GM03348 (cell line): ENCODE measurements around the gene RAPH1.
"Not testable (repeated sequence)": the region's sequence is repeated elsewhere in the genome, so short reads cannot be mapped to it uniquely, and the experiment has no call there.

ENCODE experiments used
- DNase-seq: peaks from one replicate; pipeline ENCODE4 v3.0.0; 2012; ENCODE audit warnings: low spot score

The RAPH1 gene

GRCh38 chr2:203429643-203430042 is 105.5 kb downstream of the RAPH1 start:
- not testable (repeated sequence) for DNase-seq

DNA sequence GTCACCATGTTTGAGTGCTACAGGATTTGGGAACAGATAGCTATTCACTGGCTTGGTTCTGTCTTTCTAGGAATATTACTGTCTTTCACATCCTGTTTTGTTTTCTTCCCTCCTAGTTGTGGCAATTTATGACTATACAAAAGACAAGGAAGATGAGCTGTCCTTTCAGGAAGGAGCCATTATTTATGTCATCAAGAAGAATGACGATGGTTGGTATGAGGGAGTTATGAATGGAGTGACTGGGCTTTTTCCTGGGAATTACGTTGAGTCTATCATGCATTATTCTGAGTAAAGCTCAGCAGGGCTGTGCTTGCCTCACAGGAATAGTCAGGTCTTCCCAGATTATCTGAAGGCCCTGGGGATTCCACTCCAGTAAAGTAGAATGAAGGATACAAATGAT is 108.0 kb downstream of the RAPH1 start:
- peak; percentile 54 for DNase-seq

DNA sequence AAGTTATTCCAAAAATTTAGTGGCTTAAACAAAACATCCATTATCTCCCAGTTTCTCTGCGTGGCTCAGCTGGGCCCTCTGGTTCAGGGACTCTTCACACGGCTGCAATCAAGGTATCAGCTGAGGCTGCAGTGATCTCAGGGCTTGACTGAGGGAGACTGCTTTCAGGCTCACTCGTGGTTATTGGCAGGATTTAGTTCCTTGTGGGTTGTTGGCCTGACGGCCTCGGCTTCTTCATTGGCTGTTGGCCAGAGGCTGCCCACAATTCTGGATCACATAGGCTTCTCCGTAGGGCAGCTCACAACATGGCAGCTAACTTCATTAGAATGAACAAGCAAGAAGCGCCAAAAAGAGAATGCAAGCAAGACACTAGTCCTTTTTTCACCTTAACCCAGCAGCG is 116.8 kb downstream of the RAPH1 start:
- DNase-seq, result no peak

- DNase-seq, result no peak
Measured at GRCh38 chr2:203413796-203414195, 121.3 kb downstream of the RAPH1 start.

DNA sequence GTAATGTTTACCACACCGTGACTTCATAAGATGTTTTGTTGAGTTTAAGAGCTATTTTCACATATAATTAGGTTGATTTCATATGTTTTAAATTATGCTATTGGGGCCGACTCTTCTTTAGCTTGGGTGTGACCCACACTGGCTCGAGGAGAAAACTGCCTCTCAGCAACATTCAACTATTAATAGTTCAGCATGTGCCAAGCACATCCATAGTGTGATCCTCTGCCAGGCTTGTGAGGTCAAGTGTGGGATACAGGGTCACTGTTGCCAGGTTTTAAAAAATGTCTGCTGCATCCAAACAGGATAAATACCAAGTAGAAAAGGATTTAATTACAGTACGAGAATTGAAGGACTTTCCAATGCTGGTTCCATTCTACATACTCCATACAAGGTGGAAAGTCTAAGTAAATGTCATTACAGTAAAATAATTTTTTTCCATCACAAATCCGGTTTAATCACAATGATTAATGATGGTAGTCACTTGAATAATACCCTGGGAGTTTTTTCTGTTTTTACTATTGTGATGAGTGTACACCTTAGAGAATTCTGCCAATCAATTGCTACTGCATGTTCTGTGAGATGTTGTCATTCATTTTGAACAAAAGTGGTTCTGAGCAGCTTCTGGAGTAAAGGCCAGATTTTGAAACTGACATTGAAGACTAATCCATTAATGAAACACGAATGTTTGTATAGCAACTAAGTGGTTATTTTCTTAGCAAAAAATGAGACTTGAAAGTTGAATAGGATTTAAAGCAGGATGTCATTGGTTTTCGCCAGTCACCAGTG is 122.4 kb downstream of the RAPH1 start:
- DNase-seq, result peak; percentile 30

- DNase-seq, result no peak
Measured at GRCh38 chr2:203407496-203407895, 127.6 kb downstream of the RAPH1 start.

DNA sequence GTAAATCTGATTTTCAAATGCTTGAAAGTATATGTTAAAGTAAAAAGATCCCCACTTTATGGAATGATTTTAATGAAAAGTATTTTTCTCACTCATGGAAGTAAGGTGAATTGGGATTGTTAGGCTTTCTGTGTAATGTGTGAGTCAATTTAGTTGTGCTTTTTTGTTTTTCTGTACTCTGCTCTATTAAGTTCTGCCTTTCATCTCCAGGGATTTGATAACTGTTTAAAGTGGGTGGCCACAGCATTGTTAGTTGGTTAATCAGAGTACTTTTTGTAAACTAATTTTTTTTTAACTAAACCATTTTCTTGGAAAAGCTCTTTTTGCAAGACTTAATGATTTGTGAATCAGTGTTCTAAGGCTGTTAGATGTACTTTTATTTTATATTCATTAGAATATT is 130.1 kb downstream of the RAPH1 start:
- DNase-seq, result peak; percentile 22

DNA sequence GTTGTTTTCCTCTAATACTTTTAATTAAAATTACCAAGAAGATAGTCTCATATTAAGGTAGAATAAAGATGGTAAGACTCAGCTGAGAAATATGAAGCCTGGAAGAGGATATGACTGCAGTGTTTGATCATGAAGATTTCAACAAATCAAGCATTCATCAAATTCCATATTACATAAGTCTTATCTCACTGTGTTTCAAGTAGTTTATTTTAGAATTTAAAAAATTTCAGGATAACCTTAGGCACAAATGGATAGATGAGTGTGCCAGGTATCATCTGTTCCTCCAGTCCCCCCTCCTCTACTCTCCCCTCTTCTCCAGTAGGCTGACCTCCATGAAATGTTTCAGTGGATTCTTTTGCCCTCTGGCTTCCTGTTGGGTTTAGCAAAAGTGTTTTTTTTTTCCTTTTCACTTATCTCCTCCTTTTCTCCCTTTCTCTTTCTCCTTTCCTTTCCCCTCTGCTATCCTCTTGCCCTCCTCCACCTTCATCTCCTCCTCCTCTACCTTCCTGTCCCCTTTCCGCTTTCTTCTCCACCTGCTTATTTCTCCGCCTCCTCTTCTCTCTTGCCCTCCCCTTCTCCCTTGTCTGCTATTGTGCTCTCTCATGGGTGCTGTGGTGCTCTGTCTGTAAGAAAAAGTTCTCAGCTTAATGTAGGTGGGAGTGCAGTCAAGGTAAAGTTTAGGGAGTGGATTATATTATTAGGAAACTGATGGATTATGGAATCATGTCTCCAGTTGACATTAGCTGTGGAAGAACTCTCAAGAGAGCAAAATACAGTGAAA is 134.1 kb downstream of the RAPH1 start:
- DNase-seq, result peak; percentile 20

DNA sequence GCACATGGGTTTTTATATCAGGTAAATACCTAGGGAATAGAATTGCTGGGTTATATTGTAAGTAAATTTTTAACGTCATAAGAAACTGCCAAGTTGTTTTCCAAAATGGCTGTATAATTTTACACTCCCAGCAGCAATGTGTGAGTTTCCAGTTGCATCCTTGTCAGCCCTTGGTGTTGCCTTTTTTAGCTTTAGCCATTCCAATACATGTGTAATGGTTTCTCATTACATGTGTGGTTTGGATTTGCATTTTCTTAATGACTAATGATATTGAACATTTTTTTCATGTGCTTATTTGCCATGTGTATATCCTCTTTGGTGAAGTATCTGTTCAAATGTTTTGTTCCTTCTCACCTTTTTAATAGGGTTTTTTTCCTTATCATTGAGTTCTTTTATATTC is 136.1 kb downstream of the RAPH1 start:
- DNase-seq, result no peak

DNA sequence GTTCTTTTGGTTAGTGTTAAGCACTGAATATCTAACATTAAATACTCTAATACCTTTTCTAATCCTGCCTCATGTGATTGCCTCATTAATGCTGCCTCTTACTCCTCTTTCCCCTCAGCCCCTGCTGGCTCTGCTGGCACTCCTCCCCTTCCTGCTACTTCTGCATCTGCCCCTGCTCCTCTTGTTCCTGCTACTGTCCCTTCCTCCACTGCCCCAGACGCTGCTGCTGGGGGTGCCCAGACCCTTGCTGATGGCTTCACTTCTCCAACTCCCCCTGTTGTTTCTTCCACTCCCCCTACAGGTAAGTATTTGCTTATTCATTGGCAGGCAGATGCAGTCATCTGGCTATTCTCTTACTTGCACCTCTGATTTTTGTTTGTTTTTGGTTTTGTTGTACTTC is 138.4 kb downstream of the RAPH1 start:
- no peak for DNase-seq

GRCh38 chr2:203395858-203396257 is 139.2 kb downstream of the RAPH1 start:
- no peak for DNase-seq

- DNase-seq, result no peak
Measured at GRCh38 chr2:203394519-203395227, 140.4 kb downstream of the RAPH1 start.

- not testable (repeated sequence) for DNase-seq
Measured at GRCh38 chr2:203388153-203388552, 146.9 kb downstream of the RAPH1 start.

- no peak for DNase-seq
Measured at GRCh38 chr2:203383038-203383437, 152.1 kb downstream of the RAPH1 start.

- DNase-seq, result no peak
Measured at GRCh38 chr2:203379156-203379555, 155.9 kb downstream of the RAPH1 start.

DNA sequence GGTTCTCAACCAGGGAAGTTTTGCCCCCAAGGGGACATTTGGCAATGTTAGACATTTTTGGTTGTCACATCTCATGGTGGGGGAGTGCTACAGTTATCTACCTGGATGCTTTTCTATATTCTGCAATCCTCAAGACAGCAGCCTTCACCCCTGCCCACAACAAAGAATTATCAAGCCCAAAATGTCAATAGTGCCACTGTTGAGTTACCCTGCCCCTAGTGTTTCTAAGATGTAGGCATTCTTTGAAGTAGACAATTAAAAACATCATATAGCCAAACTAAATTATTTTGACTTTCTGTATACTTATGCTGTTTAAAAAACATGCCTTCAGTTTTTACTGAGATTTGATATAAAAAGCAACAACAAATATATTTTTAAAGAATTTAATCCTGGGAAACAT is 158.9 kb downstream of the RAPH1 start:
- DNase-seq, result no peak

DNA sequence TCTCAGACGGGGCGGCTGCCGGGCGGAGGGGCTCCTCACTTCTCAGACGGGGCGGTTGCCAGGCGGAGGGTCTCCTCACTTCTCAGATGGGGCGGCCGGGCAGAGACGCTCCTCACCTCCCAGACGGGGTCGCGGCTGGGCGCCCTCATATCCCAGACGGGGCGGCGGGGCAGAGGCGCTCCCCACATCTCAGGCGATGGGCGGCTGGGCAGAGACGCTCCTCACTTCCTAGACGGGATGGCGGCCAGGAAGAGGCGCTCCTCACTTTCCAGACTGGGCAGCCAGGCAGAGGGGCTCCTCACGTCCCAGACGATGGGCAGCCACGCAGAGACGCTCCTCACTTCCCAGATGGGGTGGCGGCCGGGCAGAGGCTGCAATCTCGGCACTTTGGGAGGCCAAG is 162.4 kb downstream of the RAPH1 start:
- not testable (repeated sequence) for DNase-seq

GRCh38 chr2:203366639-203367466 is 168.2 kb downstream of the RAPH1 start:
- no peak for DNase-seq

DNA sequence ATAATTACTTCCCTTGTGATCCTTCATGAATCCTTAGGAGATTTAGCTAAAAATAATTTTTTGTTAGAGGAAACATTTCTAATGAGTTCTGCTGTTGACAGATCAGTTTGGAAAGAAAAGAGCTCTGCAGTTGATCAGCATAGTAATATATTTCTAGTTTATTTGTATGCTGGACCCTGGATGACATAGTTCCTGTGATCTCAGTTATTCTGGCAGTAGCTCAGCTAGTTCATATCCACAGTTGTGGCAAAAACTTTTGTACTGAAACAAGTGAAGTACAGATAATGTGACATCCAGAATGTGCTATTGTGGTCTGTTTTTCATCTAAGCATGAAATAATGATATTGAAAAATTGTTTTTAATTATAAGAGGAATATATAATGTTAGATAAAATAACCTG is 173.2 kb downstream of the RAPH1 start:
- peak; percentile 31 for DNase-seq

GRCh38 chr2:203361495-203361894 is 173.6 kb downstream of the RAPH1 start:
- no peak for DNase-seq

DNA sequence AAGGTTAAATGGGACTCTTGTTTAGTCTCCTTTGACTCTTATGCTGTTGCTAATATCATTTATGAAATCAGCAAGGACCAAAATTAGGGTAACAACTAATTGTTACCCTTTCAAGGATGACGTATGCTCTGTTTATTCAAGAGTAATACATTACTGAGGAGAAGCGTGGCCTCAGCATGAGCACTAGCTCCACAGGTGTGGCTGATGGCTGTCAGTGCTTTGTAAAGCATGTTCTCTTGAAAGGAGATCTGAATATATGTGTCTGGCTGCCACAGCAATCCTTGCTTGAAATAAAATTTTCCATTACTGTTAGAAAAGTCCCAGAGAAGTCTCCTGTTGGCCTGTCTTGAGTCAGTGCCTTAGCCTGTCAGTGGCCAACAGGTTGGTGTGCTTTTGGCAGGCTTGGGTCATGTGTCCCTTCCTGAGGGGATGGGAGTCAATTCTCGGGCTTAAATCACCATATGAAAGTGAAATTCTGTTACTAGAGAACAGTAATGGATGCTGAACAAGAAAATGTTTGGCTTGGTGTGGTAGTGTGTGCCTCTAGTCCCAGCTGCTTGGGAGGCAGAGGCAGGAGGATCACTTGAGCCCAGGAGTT is 174.2 kb downstream of the RAPH1 start:
- no peak for DNase-seq

DNA sequence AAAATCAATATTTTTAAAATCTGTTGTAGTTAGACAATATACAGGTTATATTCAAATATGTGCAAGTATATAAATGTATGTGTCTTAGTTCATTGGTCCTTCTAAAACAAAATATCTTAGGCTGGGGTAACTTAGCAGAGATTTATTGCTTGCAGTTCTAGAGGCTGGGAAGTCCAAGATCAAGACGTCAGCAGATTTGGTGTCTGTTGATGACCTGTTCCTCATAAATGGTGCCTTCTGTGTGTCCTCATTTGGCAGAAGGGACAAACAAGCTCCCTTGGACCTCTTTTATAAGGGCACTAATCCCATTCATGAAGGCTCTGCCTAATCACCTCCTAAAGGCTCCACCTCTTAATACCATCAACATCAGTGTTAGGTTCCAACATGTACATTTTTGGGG is 175.7 kb downstream of the RAPH1 start:
- DNase-seq, result no peak
